Small intestine (tissue), 7 donors: ENCODE measurements around the gene ANKLE1. TPM values are rescaled to one million over a fixed set of nuclear protein-coding genes. Genes with fewer than 3 reads are reported as not detected.

Experiments used
- DNase-seq, 2 donors: peaks; one replicate each; pipeline versions ENCODE4 v3.0.0 to v3.0.0-alpha.2; 2013
- FAIRE-seq: peaks from 2 replicates; lab custom pipeline; 2012; peaks lifted over from hg19 to GRCh38; lab: Jason Lieb, UNC
- H3K27ac ChIP-seq, 3 donors: one replicate each; pipeline ENCODE4 v1.5.1; 2013; ENCODE audit warnings: low read length in 2 of 3, mild to moderate bottlenecking in 2 of 3, control low read depth in 1 of 3, inconsistent platforms in 1 of 3, low read depth in 1 of 3, moderate library complexity in 1 of 3
- H3K27me3 ChIP-seq, 3 donors: one replicate each; pipeline ENCODE4 v1.6.1; 2013; ENCODE audit warnings: low read length in 3 of 3, inconsistent platforms in 1 of 3; ENCODE audit not compliant: control insufficient read depth in 3 of 3, insufficient read depth in 3 of 3
- H3K36me3 ChIP-seq, 3 donors: one replicate each; pipeline ENCODE4 v1.6.1; 2013; ENCODE audit warnings: low read length in 3 of 3, inconsistent platforms in 1 of 3, low read depth in 1 of 3, mild to moderate bottlenecking in 1 of 3, moderate library complexity in 1 of 3; ENCODE audit not compliant: control insufficient read depth in 3 of 3, insufficient read depth in 2 of 3
- H3K4me1 ChIP-seq, 3 donors: one replicate each; pipeline ENCODE4 v1.6.1; 2013; ENCODE audit warnings: low read length in 2 of 3, inconsistent platforms in 1 of 3, low read depth in 1 of 3, mild to moderate bottlenecking in 1 of 3, moderate library complexity in 1 of 3; ENCODE audit not compliant: control insufficient read depth in 3 of 3, insufficient read depth in 2 of 3
- H3K4me3 ChIP-seq, 3 donors: one replicate each; pipeline ENCODE4 v1.5.1; 2013; ENCODE audit warnings: low read length in 3 of 3, control low read depth in 1 of 3, inconsistent platforms in 1 of 3, low read depth in 1 of 3, mild to moderate bottlenecking in 1 of 3, moderate library complexity in 1 of 3
- H3K9me3 ChIP-seq, 2 donors: one replicate each; pipeline ENCODE4 v1.6.1; 2013; ENCODE audit warnings: low read depth in 1 of 2, low read length in 1 of 2; ENCODE audit not compliant: control insufficient read depth in 2 of 2, insufficient read depth in 1 of 2
- WGBS, 3 donors: extraction: QIAGEN DNeasy Blood & Tissue Kit; methylation state at CpG; one replicate each; pipeline ENCODE4 v1.1.7; 2013; 5-methylcytosine and 5-hydroxymethylcytosine counted together
- polyA plus RNA-seq, 4 donors: library from polyadenylated mRNA; stranded (reverse) in 3 of 4; unstranded in 1 of 4; fragments of 200-250 nt in 3 of 4; fragments of 120-200 nt in 1 of 4; gene quantifications; one replicate each; pipeline versions ENCODE4 v1.2.1 to v1.2.3, GENCODE V29; 2013
- donor health status: healthy with polysubstance abuse.
- donor health status: control.
- donor health status: control.
- donor health status: Bipolar disorder and iron deficiency.
- donor health status: healthy.

The ANKLE1 gene
- polyA plus RNA-seq, 4 donors = 0.15 to 0.71 (median 0.22) TPM; not detected in 1

- Histone ChIP-seq H3K27ac (no peak overlapping the region), H3K9me3 (no peaks in the 10 kb centered on the region), H3K36me3 (peaks cover 0 to 14% (median 0%) of the 10 kb centered on the region in 3 donors), H3K27me3 (peaks cover 0 to 14% (median 3%) of the 10 kb centered on the region in 3 donors), H3K4me3 (no peak overlapping the region), H3K4me1 (peaks cover 2 to 17% (median 2%) of the 10 kb centered on the region in 3 donors)
- DNase-seq (no peak), FAIRE-seq (no peak)
- WGBS, 3 donors = 82 to 91% (median 86%) methylated on average over 7 of the region's 7 CpGs
Measured at GRCh38 chr19:17283504-17283996, 1.8 kb downstream of the ANKLE1 start.

- 88 to 90% (median 89%) methylated on average over 18 of the region's 18 CpGs for WGBS, 3 donors
- FAIRE-seq (no peak), DNase-seq (no peak)
Measured at GRCh38 chr19:17285415-17286135, 3.9 kb downstream of the ANKLE1 start.

GRCh38 chr19:17286263-17286662, 4.6 kb downstream of the ANKLE1 start:
- no peak overlapping the region for H3K4me3 ChIP-seq
- H3K4me1 ChIP-seq = peaks cover 2 to 17% (median 2%) of the 10 kb centered on the region in 3 donors
- no peak overlapping the region for H3K27ac ChIP-seq
- WGBS, 3 donors = 81 to 92% (median 87%) methylated on average over 11 of the region's 11 CpGs
- no peaks in the 10 kb centered on the region for H3K9me3 ChIP-seq
- no peak for FAIRE-seq
- H3K36me3 ChIP-seq = no peaks in the 10 kb centered on the region
- H3K27me3 ChIP-seq = peaks cover 0 to 12% (median 3%) of the 10 kb centered on the region in 3 donors
- DNase-seq = no peak

More at GRCh38 chr19:17285415-17286135, 3.9 kb downstream of the ANKLE1 start:
- Histone ChIP-seq H3K36me3 (no peaks in the 10 kb centered on the region), H3K27me3 (peaks cover 0 to 14% (median 3%) of the 10 kb centered on the region in 3 donors), H3K9me3 (no peaks in the 10 kb centered on the region), H3K4me3 (no peak overlapping the region), H3K4me1 (peaks cover 2 to 17% (median 2%) of the 10 kb centered on the region in 3 donors), H3K27ac (no peak overlapping the region)

- Histone ChIP-seq H3K27ac (no peak overlapping the region), H3K27me3 (peaks cover 0 to 7% (median under 1%) of the 10 kb centered on the region in 3 donors), H3K4me3 (no peak overlapping the region), H3K9me3 (no peaks in the 10 kb centered on the region), H3K36me3 (no peaks in the 10 kb centered on the region), H3K4me1 (peaks cover under 1 to 12% (median 2%) of the 10 kb centered on the region in 3 donors)
- FAIRE-seq (no peak), DNase-seq (peak in 1 of 2 donors; percentile 47)
- 38 to 73% (median 66%) methylated on average over 9 of the region's 9 CpGs for WGBS, 3 donors
Measured at GRCh38 chr19:17286752-17287151, 5.1 kb downstream of the ANKLE1 start.

- Histone ChIP-seq H3K9me3 (peaks cover 0 to 3% of the 10 kb centered on the region in 2 donors), H3K4me3 (no peak overlapping the region), H3K36me3 (peaks cover 0 to 7% (median 0%) of the 10 kb centered on the region in 3 donors), H3K27ac (no peak overlapping the region), H3K27me3 (no peaks in the 10 kb centered on the region), H3K4me1 (peaks cover 0 to 9% (median 0%) of the 10 kb centered on the region in 3 donors)
- DNase-seq (peak; percentile 43 to 62), FAIRE-seq (no peak)
- WGBS, 3 donors = 13 to 19% (median 15%) methylated on average over 21 to 22 of the region's 22 CpGs
Measured at GRCh38 chr19:17289489-17289888, 7.8 kb downstream of the ANKLE1 start.

- DNase-seq = peak; percentile 85 to 90
- Histone ChIP-seq H3K27ac (peak overlapping the region in 2 of 3 donors; percentile 28 to 63), H3K4me3 (peak overlapping the region; percentile 47 to 52 (median 52)), H3K36me3 (peaks cover 0 to 13% (median 0%) of the 10 kb centered on the region in 3 donors), H3K27me3 (no peaks in the 10 kb centered on the region), H3K9me3 (peaks cover 0 to 3% of the 10 kb centered on the region in 2 donors), H3K4me1 (peaks cover 0 to 4% (median 0%) of the 10 kb centered on the region in 3 donors)
- no peak for FAIRE-seq
- WGBS, 3 donors = 1 to 3% (median 1%) methylated on average over 36 to 46 of the region's 46 CpGs
Measured at GRCh38 chr19:17292301-17293074, 10.8 kb downstream of the ANKLE1 start.

- Histone ChIP-seq H3K9me3 (peaks cover 0 to 3% of the 10 kb centered on the region in 2 donors), H3K27me3 (no peaks in the 10 kb centered on the region), H3K4me3 (no peak overlapping the region), H3K36me3 (peaks cover 0 to 13% (median 0%) of the 10 kb centered on the region in 3 donors), H3K4me1 (peaks cover 0 to 4% (median 0%) of the 10 kb centered on the region in 3 donors), H3K27ac (no peak overlapping the region)
- DNase-seq (no peak), FAIRE-seq (no peak)
- 90 to 93% (median 91%) methylated on average over 14 of the region's 14 CpGs for WGBS, 3 donors
Measured at GRCh38 chr19:17293605-17294004, 11.9 kb downstream of the ANKLE1 start.
